Measurements from ENCODE around the gene FAXDC2.

- TF ChIP-seq POLR2A (IDR thresholded peaks at IDR 0.05; ENCODE audit: low read depth, low read length) (no peak), TAF1 (IDR thresholded peaks at IDR 0.05; ENCODE audit: low read depth, low read length) (no peak), PAX5 (IDR thresholded peaks at IDR 0.05; ENCODE audit: insufficient read depth, low read length, severe bottlenecking) (no peak)
Measured at GRCh38 chr5:154878642-154879335, 28.4 kb upstream of the FAXDC2 start.
